Measurements from ENCODE around the gene EPB42. TPM values are rescaled to one million over a fixed set of nuclear protein-coding genes. Genes with fewer than 3 reads are reported as not detected.

EPB42 gene
- total and polyA plus RNA-seq, 5 donors, result not detected

Other genes with a start within 250 kb of the EPB42 start
- gene UBR1, start 115.0 kb downstream of the EPB42 start, total RNA-seq, result 10 to 100 TPM; 20.9 to 25.5 (median 21.0) TPM
- gene UBR1, start 115.0 kb downstream of the EPB42 start, polyA plus RNA-seq, result 6.1 TPM
- gene TMEM62, start 87.4 kb downstream of the EPB42 start, total RNA-seq, result 10 to 100 TPM in 3 of 4 donors, 1 to 10 TPM in 1; 9.8 to 11.2 (median 10.4) TPM
- gene TMEM62, start 87.4 kb downstream of the EPB42 start, polyA plus RNA-seq, result 7.8 TPM
- gene CCNDBP1, start 35.6 kb downstream of the EPB42 start, total RNA-seq, result 10 to 100 TPM; 41.4 to 55.6 (median 53.7) TPM
- gene CCNDBP1, start 35.6 kb downstream of the EPB42 start, polyA plus RNA-seq, result 45.7 TPM
- not detected for gene TGM5, start 45.9 kb upstream of the EPB42 start, total RNA-seq
- 0.02 TPM for gene TGM5, start 45.9 kb upstream of the EPB42 start, polyA plus RNA-seq
- not detected for gene TGM7, start 81.2 kb upstream of the EPB42 start, total RNA-seq
- not detected for gene TGM7, start 81.2 kb upstream of the EPB42 start, polyA plus RNA-seq
- 10 to 100 TPM in 1 of 4 donors, 1 to 10 TPM in 3; 7.9 to 10.4 (median 9.6) TPM for gene LCMT2, start 109.6 kb upstream of the EPB42 start, total RNA-seq
- gene LCMT2, start 109.6 kb upstream of the EPB42 start, polyA plus RNA-seq, result 5.4 TPM
- 10 to 100 TPM; 12.3 to 13.4 (median 12.5) TPM for gene ZSCAN29, start 150.0 kb upstream of the EPB42 start, total RNA-seq
- gene ZSCAN29, start 150.0 kb upstream of the EPB42 start, polyA plus RNA-seq, result 4.7 TPM
- 10 to 100 TPM; 10.8 to 12.4 (median 11.8) TPM for gene TUBGCP4, start 150.1 kb upstream of the EPB42 start, total RNA-seq
- 5.2 TPM for gene TUBGCP4, start 150.1 kb upstream of the EPB42 start, polyA plus RNA-seq

All from right cardiac atrium (tissue), 5 donors.